GM23338 (cell line): ENCODE results near the gene PTPN22. TPM values are rescaled to one million over a fixed set of nuclear protein-coding genes. Genes with fewer than 3 reads are reported as not detected.

Source experiments
- ATAC-seq: fragments of 200-7000 bp; cut with Tn5 transposase; 3 replicates; pipeline ENCODE4 v1.9.1; 2020
- DNase-seq: peaks from one replicate; pipeline ENCODE4 v3.0.0-alpha.2; 2015; ENCODE audit warnings: low spot score
- H2AFZ ChIP-seq: fragments of 200-600 bp; sonication (generic); 2 replicates; pipeline ENCODE4 v1.8.0; 2016; ENCODE audit warnings: antibody characterized with exemption, mild to moderate bottlenecking, moderate library complexity
- H3F3A ChIP-seq: fragments of 200-600 bp; sonication (generic); replicated peaks from 2 replicates; pipeline ENCODE4 v1.8.0; 2017; ENCODE audit warnings: antibody characterized with exemption, mixed run types, low read depth
- H3K27ac ChIP-seq: fragments of 200-600 bp; sonication (generic); 2 replicates; pipeline ENCODE4 v1.6.1; 2016; ENCODE audit warnings: low read depth
- H3K27me3 ChIP-seq: fragments of 200-600 bp; sonication (generic); 2 replicates; pipeline ENCODE4 v1.8.0; 2016; ENCODE audit warnings: mild to moderate bottlenecking, mixed run types, moderate library complexity; ENCODE audit not compliant: insufficient read depth
- H3K36me3 ChIP-seq: fragments of 200-600 bp; sonication (generic); 2 replicates; pipeline ENCODE4 v1.8.0; 2016; ENCODE audit warnings: mild to moderate bottlenecking; ENCODE audit not compliant: insufficient read depth
- H3K4me1 ChIP-seq: fragments of 200-600 bp; sonication (generic); 2 replicates; pipeline ENCODE4 v1.8.0; 2016; ENCODE audit warnings: mild to moderate bottlenecking, moderate library complexity; ENCODE audit not compliant: insufficient read depth
- H3K4me2 ChIP-seq: fragments of 200-600 bp; sonication (generic); 2 replicates; pipeline ENCODE4 v1.7.1; 2017; ENCODE audit warnings: mixed run types
- H3K4me3 ChIP-seq: fragments of 200-600 bp; sonication (generic); 2 replicates; pipeline ENCODE4 v1.6.1; 2016; ENCODE audit warnings: mixed run types
- H3K79me2 ChIP-seq: fragments of 200-600 bp; sonication (generic); replicated peaks from 2 replicates; pipeline ENCODE4 v1.8.0; 2017; ENCODE audit warnings: mild to moderate bottlenecking; ENCODE audit not compliant: insufficient read depth
- H3K9me2 ChIP-seq: fragments of 200-600 bp; sonication (generic); 2 replicates; pipeline ENCODE4 v1.8.0; 2017; ENCODE audit not compliant: insufficient read depth
- H4K20me1 ChIP-seq: fragments of 200-600 bp; sonication (generic); replicated peaks from 2 replicates; pipeline ENCODE4 v1.8.0; 2017; ENCODE audit warnings: mild to moderate bottlenecking; ENCODE audit not compliant: insufficient read depth
- H3K27ac Mint-ChIP-seq: 2 replicates; pipeline ENCODE4 v1.8.0; 2020; ENCODE audit warnings: inconsistent platforms, mild to moderate bottlenecking, moderate library complexity, mixed read lengths
- H3K27me3 Mint-ChIP-seq: 3 replicates; pipeline ENCODE4 v1.8.0; 2022; ENCODE audit warnings: low read depth, mild to moderate bottlenecking, moderate library complexity, mixed read lengths, inconsistent platforms; ENCODE audit not compliant: insufficient read depth, poor library complexity
- H3K36me3 Mint-ChIP-seq: 3 replicates; pipeline ENCODE4 v1.8.0; 2021; ENCODE audit warnings: low read depth, mild to moderate bottlenecking, inconsistent platforms, moderate library complexity, mixed read lengths
- H3K4me1 Mint-ChIP-seq: 3 replicates; pipeline ENCODE4 v1.8.0; 2020; ENCODE audit warnings: mild to moderate bottlenecking, inconsistent platforms, mixed read lengths
- H3K4me3 Mint-ChIP-seq: 3 replicates; pipeline ENCODE4 v1.8.0; 2021; ENCODE audit warnings: moderate library complexity, mild to moderate bottlenecking, inconsistent platforms, mixed read lengths
- H3K9me3 Mint-ChIP-seq: 3 replicates; pipeline ENCODE4 v1.8.0; 2020; ENCODE audit warnings: moderate library complexity, mild to moderate bottlenecking, inconsistent platforms, mixed read lengths
- EZH2 ChIP-seq: fragments of 200-600 bp; sonication (generic); IDR thresholded peaks from one replicate; pipeline ENCODE4 v1.8.0; 2017; ENCODE audit warnings: antibody characterized with exemption, mild to moderate bottlenecking, low read depth; ENCODE audit not compliant: unreplicated experiment
- EZH2phosphoT487 ChIP-seq: fragments of 200-600 bp; sonication (generic); IDR thresholded peaks from one replicate; pipeline ENCODE4 v1.8.1; 2018; ENCODE audit warnings: antibody characterized with exemption; ENCODE audit not compliant: unreplicated experiment
- JUNB ChIP-seq: IDR thresholded peaks from one replicate; pipeline ENCODE4 v1.6.1; 2016; ENCODE audit warnings: antibody characterized with exemption; ENCODE audit not compliant: unreplicated experiment
- NANOG ChIP-seq: IDR thresholded peaks from 2 replicates; pipeline ENCODE4 v1.6.1; 2016; ENCODE audit warnings: antibody characterized with exemption, borderline replicate concordance
- POLR2AphosphoS5 ChIP-seq: IDR thresholded peaks from 2 replicates; pipeline ENCODE4 v1.6.1; 2016; ENCODE audit warnings: antibody characterized with exemption, low read depth
- ZNF114 ChIP-seq: fragments of 250-450 bp; sonication (Bioruptor Pico); IDR thresholded peaks from 2 replicates; pipeline ENCODE4 v1.5.0; 2020; ENCODE audit warnings: mild to moderate bottlenecking, moderate library complexity
- ZNF331 ChIP-seq: fragments of 250-450 bp; sonication (Bioruptor Pico); IDR thresholded peaks from 2 replicates; pipeline ENCODE4 v1.5.0; 2020; ENCODE audit warnings: low read depth, mild to moderate bottlenecking, moderate library complexity
- polyA plus RNA-seq: library from polyadenylated mRNA; unstranded; fragments of >200 nt; fragmentation: Nextera tagmentation; extraction: Ambion mirVana; gene quantifications from 2 replicates; pipeline ENCODE4 v1.2.1, GENCODE V29; 2016
- total RNA-seq: library from RNA; depleted of rRNA; stranded (reverse); fragments of >200 nt; shearing (Covaris generic); gene quantifications from 2 replicates; pipeline ENCODE4 v1.2.3, GENCODE V29; 2014
- TF ChIP-seq, protein P1 (sequence below), 2 experiments: fragments of 200-600 bp in 1 of 2; sonication (generic) in 1 of 2; conservative IDR thresholded peaks; 2 replicates each; pipeline versions ENCODE4 v1.5.1 to v1.6.1; 2016 to 2017; ENCODE audit warnings: antibody characterized with exemption in 2 of 2, low read depth in 2 of 2, mild to moderate bottlenecking in 2 of 2, moderate library complexity in 1 of 2
- TF ChIP-seq, protein P2 (sequence below): IDR thresholded peaks from 2 replicates; pipeline ENCODE4 v1.6.1; 2016; ENCODE audit warnings: antibody characterized with exemption
- TF ChIP-seq, protein P3 (sequence below): IDR thresholded peaks from one replicate; pipeline ENCODE4 v1.6.1; 2018; ENCODE audit warnings: antibody characterized with exemption; ENCODE audit not compliant: unreplicated experiment

The PTPN22 gene
- total and polyA plus RNA-seq, 2 experiments from 2014 or later = 0.08 TPM; not detected in 1

DNA sequence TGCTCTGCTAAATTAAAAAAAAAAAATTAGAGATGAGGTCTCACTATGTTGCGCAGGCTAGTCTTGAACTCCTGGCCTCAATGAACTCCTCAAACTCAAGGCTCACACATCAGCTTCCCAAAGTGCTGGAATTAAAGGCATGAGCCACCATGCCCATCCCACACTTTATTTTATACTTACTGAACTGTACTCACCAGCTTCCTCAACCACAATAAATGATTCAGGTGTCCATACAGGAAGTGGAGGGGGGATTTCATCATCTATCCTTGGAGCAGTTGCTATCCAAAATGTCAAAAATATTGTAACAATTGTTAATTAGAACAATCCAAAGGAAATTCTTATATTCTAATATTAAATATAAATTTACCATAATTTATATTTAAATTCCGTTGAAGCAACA, 36.8 kb downstream of the PTPN22 start:
- Mint-ChIP-seq H3K4me1 (no peaks in the 10 kb centered on the region), H3K27me3 (peaks cover 6% of the 10 kb centered on the region), H3K27ac (no peak overlapping the region), H3K36me3 (no peaks in the 10 kb centered on the region), H3K9me3 (no peaks in the 10 kb centered on the region), H3K4me3 (no peak overlapping the region)
- no peaks in the 10 kb centered on the region for H3K4me1 ChIP-seq
- no peak for ATAC-seq
- no peaks in the 10 kb centered on the region for H3K79me2 ChIP-seq
- H3K9me2 ChIP-seq = no peaks in the 10 kb centered on the region
- H3K4me3 ChIP-seq = no peak overlapping the region
- no peak overlapping the region for H3K4me2 ChIP-seq
- no peak for DNase-seq
- no peaks in the 10 kb centered on the region for H3K27me3 ChIP-seq
- TF ChIP-seq EZH2 (no peak), ZNF331 (CRISPR knock-in tag) (no peak), NANOG (no peak)
- TF ChIP-seq, protein P1, sequence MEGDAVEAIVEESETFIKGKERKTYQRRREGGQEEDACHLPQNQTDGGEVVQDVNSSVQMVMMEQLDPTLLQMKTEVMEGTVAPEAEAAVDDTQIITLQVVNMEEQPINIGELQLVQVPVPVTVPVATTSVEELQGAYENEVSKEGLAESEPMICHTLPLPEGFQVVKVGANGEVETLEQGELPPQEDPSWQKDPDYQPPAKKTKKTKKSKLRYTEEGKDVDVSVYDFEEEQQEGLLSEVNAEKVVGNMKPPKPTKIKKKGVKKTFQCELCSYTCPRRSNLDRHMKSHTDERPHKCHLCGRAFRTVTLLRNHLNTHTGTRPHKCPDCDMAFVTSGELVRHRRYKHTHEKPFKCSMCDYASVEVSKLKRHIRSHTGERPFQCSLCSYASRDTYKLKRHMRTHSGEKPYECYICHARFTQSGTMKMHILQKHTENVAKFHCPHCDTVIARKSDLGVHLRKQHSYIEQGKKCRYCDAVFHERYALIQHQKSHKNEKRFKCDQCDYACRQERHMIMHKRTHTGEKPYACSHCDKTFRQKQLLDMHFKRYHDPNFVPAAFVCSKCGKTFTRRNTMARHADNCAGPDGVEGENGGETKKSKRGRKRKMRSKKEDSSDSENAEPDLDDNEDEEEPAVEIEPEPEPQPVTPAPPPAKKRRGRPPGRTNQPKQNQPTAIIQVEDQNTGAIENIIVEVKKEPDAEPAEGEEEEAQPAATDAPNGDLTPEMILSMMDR (conservative IDR thresholded peaks at IDR 0.05; ENCODE audit: low read depth in 2 of 2) = no peak
- H3K36me3 ChIP-seq = no peaks in the 10 kb centered on the region
- H3F3A ChIP-seq = no peaks in the 10 kb centered on the region
- no peaks in the 10 kb centered on the region for H4K20me1 ChIP-seq
- H3K27ac ChIP-seq = no peak overlapping the region
- H2AFZ ChIP-seq = no peak overlapping the region

DNA sequence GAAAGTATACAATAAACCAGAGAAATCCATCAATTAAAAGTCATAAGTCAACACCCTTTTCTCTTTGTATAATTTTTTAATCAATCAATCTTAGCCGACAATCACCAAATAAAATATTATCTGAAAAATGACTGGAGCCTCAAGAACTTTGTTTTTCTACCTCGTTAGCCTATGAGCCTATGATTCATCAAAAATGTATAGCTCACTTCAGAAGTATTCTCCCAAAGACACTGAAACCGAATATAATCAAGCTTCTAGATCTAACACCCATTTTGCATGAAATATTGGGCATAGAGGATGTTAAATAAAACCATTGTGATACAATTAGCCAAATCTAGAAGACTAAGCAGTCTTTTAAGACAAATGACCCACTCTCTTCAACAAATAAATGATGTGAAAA, 41.5 kb downstream of the PTPN22 start:
- ATAC-seq (no peak), DNase-seq (no peak)
- H4K20me1 ChIP-seq = no peaks in the 10 kb centered on the region
- no peak overlapping the region for H3K27ac ChIP-seq
- Mint-ChIP-seq H3K4me1 (no peaks in the 10 kb centered on the region), H3K9me3 (no peaks in the 10 kb centered on the region), H3K4me3 (no peak overlapping the region), H3K27ac (no peak overlapping the region), H3K36me3 (no peaks in the 10 kb centered on the region), H3K27me3 (no peaks in the 10 kb centered on the region)
- no peaks in the 10 kb centered on the region for H3K36me3 ChIP-seq
- H3K79me2 ChIP-seq = no peaks in the 10 kb centered on the region
- no peaks in the 10 kb centered on the region for H3K9me2 ChIP-seq
- no peak overlapping the region for H3K4me3 ChIP-seq
- no peak overlapping the region for H3K4me2 ChIP-seq
- H3F3A ChIP-seq = no peaks in the 10 kb centered on the region
- H3K4me1 ChIP-seq = no peaks in the 10 kb centered on the region
- H3K27me3 ChIP-seq = no peaks in the 10 kb centered on the region
- H2AFZ ChIP-seq = no peak overlapping the region
- TF ChIP-seq NANOG (no peak), JUNB (no peak), EZH2phosphoT487 (no peak), EZH2 (no peak), ZNF114 (CRISPR knock-in tag) (no peak), POLR2AphosphoS5 (no peak)
- TF ChIP-seq, protein P2, sequence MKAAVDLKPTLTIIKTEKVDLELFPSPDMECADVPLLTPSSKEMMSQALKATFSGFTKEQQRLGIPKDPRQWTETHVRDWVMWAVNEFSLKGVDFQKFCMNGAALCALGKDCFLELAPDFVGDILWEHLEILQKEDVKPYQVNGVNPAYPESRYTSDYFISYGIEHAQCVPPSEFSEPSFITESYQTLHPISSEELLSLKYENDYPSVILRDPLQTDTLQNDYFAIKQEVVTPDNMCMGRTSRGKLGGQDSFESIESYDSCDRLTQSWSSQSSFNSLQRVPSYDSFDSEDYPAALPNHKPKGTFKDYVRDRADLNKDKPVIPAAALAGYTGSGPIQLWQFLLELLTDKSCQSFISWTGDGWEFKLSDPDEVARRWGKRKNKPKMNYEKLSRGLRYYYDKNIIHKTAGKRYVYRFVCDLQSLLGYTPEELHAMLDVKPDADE = no peak
- TF ChIP-seq, protein P1 (conservative IDR thresholded peaks at IDR 0.05; ENCODE audit: low read depth in 2 of 2) = no peak
- TF ChIP-seq, protein P3, sequence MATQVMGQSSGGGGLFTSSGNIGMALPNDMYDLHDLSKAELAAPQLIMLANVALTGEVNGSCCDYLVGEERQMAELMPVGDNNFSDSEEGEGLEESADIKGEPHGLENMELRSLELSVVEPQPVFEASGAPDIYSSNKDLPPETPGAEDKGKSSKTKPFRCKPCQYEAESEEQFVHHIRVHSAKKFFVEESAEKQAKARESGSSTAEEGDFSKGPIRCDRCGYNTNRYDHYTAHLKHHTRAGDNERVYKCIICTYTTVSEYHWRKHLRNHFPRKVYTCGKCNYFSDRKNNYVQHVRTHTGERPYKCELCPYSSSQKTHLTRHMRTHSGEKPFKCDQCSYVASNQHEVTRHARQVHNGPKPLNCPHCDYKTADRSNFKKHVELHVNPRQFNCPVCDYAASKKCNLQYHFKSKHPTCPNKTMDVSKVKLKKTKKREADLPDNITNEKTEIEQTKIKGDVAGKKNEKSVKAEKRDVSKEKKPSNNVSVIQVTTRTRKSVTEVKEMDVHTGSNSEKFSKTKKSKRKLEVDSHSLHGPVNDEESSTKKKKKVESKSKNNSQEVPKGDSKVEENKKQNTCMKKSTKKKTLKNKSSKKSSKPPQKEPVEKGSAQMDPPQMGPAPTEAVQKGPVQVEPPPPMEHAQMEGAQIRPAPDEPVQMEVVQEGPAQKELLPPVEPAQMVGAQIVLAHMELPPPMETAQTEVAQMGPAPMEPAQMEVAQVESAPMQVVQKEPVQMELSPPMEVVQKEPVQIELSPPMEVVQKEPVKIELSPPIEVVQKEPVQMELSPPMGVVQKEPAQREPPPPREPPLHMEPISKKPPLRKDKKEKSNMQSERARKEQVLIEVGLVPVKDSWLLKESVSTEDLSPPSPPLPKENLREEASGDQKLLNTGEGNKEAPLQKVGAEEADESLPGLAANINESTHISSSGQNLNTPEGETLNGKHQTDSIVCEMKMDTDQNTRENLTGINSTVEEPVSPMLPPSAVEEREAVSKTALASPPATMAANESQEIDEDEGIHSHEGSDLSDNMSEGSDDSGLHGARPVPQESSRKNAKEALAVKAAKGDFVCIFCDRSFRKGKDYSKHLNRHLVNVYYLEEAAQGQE = no peak
